Hepatocyte (in vitro differentiated cells): ENCODE measurements around the gene SRGAP2C. TPM values are rescaled to one million over a fixed set of nuclear protein-coding genes. Genes with fewer than 3 reads are reported as not detected.
A peak's percentile ranks its signal among the peaks of the same experiment; 100 is the strongest.
"Not testable (repeated sequence)": the region's sequence is repeated elsewhere in the genome, so short reads cannot be mapped to it uniquely, and the experiment has no call there.

Source experiments
- DNase-seq: peaks from one replicate; pipeline ENCODE4 v3.0.0-alpha.2; 2016; ENCODE audit warnings: low spot score
- H2AFZ ChIP-seq: fragments of 200-600 bp; sonication (generic); 2 replicates; pipeline ENCODE4 v1.6.0; 2016; ENCODE audit warnings: antibody characterized with exemption, mild to moderate bottlenecking
- H3K27ac ChIP-seq: fragments of 200-600 bp; sonication (generic); 2 replicates; pipeline ENCODE4 v1.5.1; 2016; ENCODE audit warnings: mild to moderate bottlenecking
- H3K27me3 ChIP-seq: fragments of 200-600 bp; sonication (generic); 2 replicates; pipeline ENCODE4 v1.6.1; 2016
- H3K36me3 ChIP-seq: fragments of 200-600 bp; sonication (generic); replicated peaks from 2 replicates; pipeline ENCODE4 v1.5.1; 2016; ENCODE audit warnings: low read depth; ENCODE audit not compliant: insufficient read depth
- H3K4me1 ChIP-seq: fragments of 200-600 bp; sonication (generic); 2 replicates; pipeline ENCODE4 v1.5.1; 2016; ENCODE audit warnings: mild to moderate bottlenecking, moderate library complexity; ENCODE audit not compliant: insufficient read depth
- H3K4me2 ChIP-seq: fragments of 200-600 bp; sonication (generic); 2 replicates; pipeline ENCODE4 v1.6.0; 2016
- H3K4me3 ChIP-seq: fragments of 200-600 bp; sonication (generic); 2 replicates; pipeline ENCODE4 v1.5.1; 2016; ENCODE audit warnings: mild to moderate bottlenecking
- H3K79me2 ChIP-seq: fragments of 200-600 bp; sonication (generic); 2 replicates; pipeline ENCODE4 v1.6.0; 2017; ENCODE audit warnings: mild to moderate bottlenecking
- H3K9me2 ChIP-seq: fragments of 200-600 bp; sonication (generic); replicated peaks from 2 replicates; pipeline ENCODE4 v1.6.0; 2017; ENCODE audit warnings: mild to moderate bottlenecking; ENCODE audit not compliant: insufficient read depth
- H3K9me3 ChIP-seq: fragments of 200-600 bp; sonication (generic); 2 replicates; pipeline ENCODE4 v1.5.1; 2016; ENCODE audit warnings: low read depth, mild to moderate bottlenecking
- H4K20me1 ChIP-seq: fragments of 200-600 bp; sonication (generic); 2 replicates; pipeline ENCODE4 v1.6.0; 2016; ENCODE audit warnings: mild to moderate bottlenecking; ENCODE audit not compliant: insufficient read depth, poor library complexity, severe bottlenecking
- WGBS: methylation state at CpG from one replicate; pipeline ENCODE4 v1.1.6; 2016; ENCODE audit warnings: low lambda C conversion rate; ENCODE audit errors: missing lambda C conversion rate; 5-methylcytosine and 5-hydroxymethylcytosine counted together
- polyA plus RNA-seq: library from polyadenylated mRNA; unstranded; fragments of >200 nt; fragmentation: Nextera tagmentation; extraction: Ambion mirVana; gene quantifications from 2 replicates; pipeline ENCODE4 v1.2.1, GENCODE V29; 2016
- total RNA-seq: library from RNA; depleted of rRNA; stranded (reverse); fragments of >200 nt; gene quantifications from 2 replicates; pipeline ENCODE4 v1.2.3, GENCODE V29; 2014

The SRGAP2C gene
- total and polyA plus RNA-seq, 2 experiments from 2014 or later: 7.2 to 10.6 TPM

GRCh38 chr1:121197095-121197882, 12.5 kb downstream of the SRGAP2C start:
- DNase-seq, H3K4me3 ChIP-seq: not testable (repeated sequence)
- WGBS: 93% methylated on average over 3 of the region's 7 CpGs

GRCh38 chr1:121199763-121200162, 15.0 kb downstream of the SRGAP2C start:
- not testable (repeated sequence) for H3K79me2 ChIP-seq, H3K27ac ChIP-seq, H3K4me3 ChIP-seq, H2AFZ ChIP-seq, H3K27me3 ChIP-seq, H4K20me1 ChIP-seq, H3K4me1 ChIP-seq, H3K4me2 ChIP-seq, H3K36me3 ChIP-seq, H3K9me3 ChIP-seq, H3K9me2 ChIP-seq, DNase-seq
- WGBS: 100% methylated on average over 1 of the region's 3 CpGs

More at GRCh38 chr1:121197095-121197882, 12.5 kb downstream of the SRGAP2C start:
- not testable (repeated sequence) for H3K36me3 ChIP-seq, H3K9me2 ChIP-seq, H3K4me1 ChIP-seq, H2AFZ ChIP-seq, H3K79me2 ChIP-seq, H3K27me3 ChIP-seq, H4K20me1 ChIP-seq, H3K27ac ChIP-seq, H3K9me3 ChIP-seq, H3K4me2 ChIP-seq

- H4K20me1 ChIP-seq, H3K27ac ChIP-seq, H3K4me3 ChIP-seq, H3K79me2 ChIP-seq, H3K9me2 ChIP-seq, H3K36me3 ChIP-seq, DNase-seq, H3K9me3 ChIP-seq, H3K27me3 ChIP-seq, H2AFZ ChIP-seq, H3K4me2 ChIP-seq, H3K4me1 ChIP-seq: not testable (repeated sequence)
- WGBS: no CpG with 5 or more reads among the region's 1 CpG
These were observed 15.5 kb downstream of the SRGAP2C start for GRCh38 chr1:121200232-121200631.

- not testable (repeated sequence) for H3K4me1 ChIP-seq, H3K27me3 ChIP-seq, H3K9me2 ChIP-seq, H3K9me3 ChIP-seq, H3K4me3 ChIP-seq, H3K36me3 ChIP-seq, H2AFZ ChIP-seq, H4K20me1 ChIP-seq, H3K79me2 ChIP-seq
- 38% methylated on average over 9 of the region's 13 CpGs for WGBS
- Histone ChIP-seq H3K4me2 (peak overlapping the region; percentile 72), H3K27ac (peak overlapping the region; percentile 25)
- peak; percentile 4 for DNase-seq
These were observed 16.5 kb downstream of the SRGAP2C start for GRCh38 chr1:121200985-121201981.

- not testable (repeated sequence) for H3K27me3 ChIP-seq, H2AFZ ChIP-seq, DNase-seq, H3K9me3 ChIP-seq, H3K4me3 ChIP-seq, H3K4me2 ChIP-seq, H4K20me1 ChIP-seq, H3K9me2 ChIP-seq, H3K79me2 ChIP-seq, H3K27ac ChIP-seq, H3K4me1 ChIP-seq, H3K36me3 ChIP-seq
- 83% methylated on average over 3 of the region's 3 CpGs for WGBS
These were observed 18.2 kb downstream of the SRGAP2C start for GRCh38 chr1:121202986-121203385.

- H3K4me1 ChIP-seq: not testable (repeated sequence)
- 90% methylated on average over 1 of the region's 8 CpGs for WGBS
These were observed 21.3 kb downstream of the SRGAP2C start for GRCh38 chr1:121205786-121206711.

GRCh38 chr1:121207328-121207727, 22.6 kb downstream of the SRGAP2C start:
- not testable (repeated sequence) for H2AFZ ChIP-seq, DNase-seq, H3K27ac ChIP-seq, H3K4me2 ChIP-seq, H3K36me3 ChIP-seq, H3K9me2 ChIP-seq, H3K9me3 ChIP-seq, H4K20me1 ChIP-seq, H3K27me3 ChIP-seq, H3K79me2 ChIP-seq, H3K4me1 ChIP-seq, H3K4me3 ChIP-seq
- 95% methylated on average over 1 of the region's 2 CpGs for WGBS

More at GRCh38 chr1:121205786-121206711, 21.3 kb downstream of the SRGAP2C start:
- H2AFZ ChIP-seq, H3K27me3 ChIP-seq, H3K27ac ChIP-seq, H3K4me3 ChIP-seq, H3K79me2 ChIP-seq, H4K20me1 ChIP-seq, H3K4me2 ChIP-seq, H3K9me2 ChIP-seq, H3K9me3 ChIP-seq, H3K36me3 ChIP-seq, DNase-seq: not testable (repeated sequence)

GRCh38 chr1:121208375-121208774, 23.6 kb downstream of the SRGAP2C start:
- not testable (repeated sequence) for H3K9me2 ChIP-seq, H3K27ac ChIP-seq, H3K9me3 ChIP-seq, H3K4me1 ChIP-seq, H4K20me1 ChIP-seq, H3K4me3 ChIP-seq, H2AFZ ChIP-seq, H3K27me3 ChIP-seq, DNase-seq, H3K4me2 ChIP-seq, H3K36me3 ChIP-seq, H3K79me2 ChIP-seq
- WGBS: 88% methylated on average over 5 of the region's 6 CpGs
